GM12878 (cell line): Measurements from ENCODE around the gene GDF11. TPM values are rescaled to one million over a fixed set of nuclear protein-coding genes. Genes with fewer than 3 reads are reported as not detected.

Experiments
- ATAC-seq: fragments of 200-7000 bp; cut with Tn5 transposase; 3 replicates; pipeline ENCODE4 v1.9.1; 2020; ENCODE audit warnings: mild to moderate bottlenecking, moderate library complexity
- BruUV-seq: library from RNA; stranded (reverse); fragments of 400-500 nt; replicated peaks from 2 replicates; lab custom pipeline; 2021; lab: Mats Ljungman, UMichigan
- CTCF ChIA-PET: fragments of 300-600 bp; sonication (Branson Sonifier 250); formaldehyde crosslinking; extraction: SDS; loops from one replicate; lab custom pipeline; 2021; ENCODE audit warnings: inconsistent platforms; lab: Yijun Ruan, JAX
- POLR2A ChIA-PET: fragments of 350-600 bp; formaldehyde crosslinking; extraction: SDS; loops from one replicate; lab custom pipeline; 2021; ENCODE audit warnings: inconsistent platforms; lab: Charles Lee
- RAD21 ChIA-PET: fragments of 300-600 bp; sonication (Branson Sonifier 250); formaldehyde crosslinking; loops from one replicate; lab custom pipeline; 2023; ENCODE audit warnings: antibody characterized with exemption; ENCODE audit not compliant: unreplicated experiment; lab: Charles Lee
- SMC1A ChIA-PET: fragments of 300-600 bp; sonication (Branson Sonifier 250); formaldehyde crosslinking; loops from one replicate; lab custom pipeline; 2023; ENCODE audit not compliant: unreplicated experiment, uncharacterized antibody; lab: Charles Lee
- DNase-seq: peaks from one replicate; pipeline ENCODE4 v3.0.0-alpha.2; 2011; ENCODE audit warnings: low read depth, low spot score
- FAIRE-seq: peaks from 3 replicates; lab custom pipeline; 2011; peaks lifted over from hg19 to GRCh38; lab: Jason Lieb, UNC
- H2AFZ ChIP-seq: 2 replicates; pipeline ENCODE4 v1.6.0; 2011; ENCODE audit warnings: low read depth, low read length, control low read depth; ENCODE audit not compliant: control insufficient read depth
- H3K27ac ChIP-seq: 2 replicates; pipeline ENCODE4 v1.5.1; 2011; ENCODE audit warnings: control low read depth; ENCODE audit not compliant: control insufficient read depth, insufficient read depth
- H3K27me3 ChIP-seq, 2 experiments: replicated peaks in 1 of 2; 2 replicates each; pipeline versions ENCODE4 v1.6.0 to v1.6.1; 2011; ENCODE audit warnings: low read length in 1 of 2; ENCODE audit not compliant: control insufficient read depth in 2 of 2, insufficient read depth in 2 of 2
- H3K36me3 ChIP-seq, 2 experiments: 2 replicates each; pipeline ENCODE4 v1.5.1; 2011; ENCODE audit warnings: low read length in 1 of 2; ENCODE audit not compliant: control insufficient read depth in 2 of 2, insufficient read depth in 2 of 2
- H3K4me1 ChIP-seq: 2 replicates; pipeline ENCODE4 v1.6.1; 2011; ENCODE audit warnings: mild to moderate bottlenecking, low read length, moderate library complexity, mixed read lengths; ENCODE audit not compliant: control insufficient read depth, insufficient read depth
- H3K4me2 ChIP-seq: 2 replicates; pipeline ENCODE4 v1.6.0; 2011; ENCODE audit warnings: control low read depth; ENCODE audit not compliant: control insufficient read depth, insufficient read depth
- H3K4me3 ChIP-seq: fragments of 200-600 bp; sonication (generic); 2 replicates; pipeline ENCODE4 v1.5.1; 2016
- H3K79me2 ChIP-seq: 2 replicates; pipeline ENCODE4 v1.6.0; 2011; ENCODE audit warnings: low read length; ENCODE audit not compliant: control insufficient read depth, insufficient read depth
- H3K9ac ChIP-seq: 2 replicates; pipeline ENCODE4 v1.8.0; 2011; ENCODE audit warnings: low read length, control low read depth, mixed read lengths; ENCODE audit not compliant: control insufficient read depth, insufficient read depth
- H3K9me3 ChIP-seq: replicated peaks from 3 replicates; pipeline ENCODE4 v1.5.1; 2011; ENCODE audit warnings: mild to moderate bottlenecking, low read length; ENCODE audit not compliant: control insufficient read depth, insufficient read depth
- H4K20me1 ChIP-seq: 2 replicates; pipeline ENCODE4 v1.6.0; 2011; ENCODE audit not compliant: control insufficient read depth, insufficient read depth
- CREB1 ChIP-seq: IDR thresholded peaks from 2 replicates; pipeline ENCODE4 v1.6.1; 2012; ENCODE audit warnings: low read depth, mild to moderate bottlenecking, inconsistent platforms
- EED ChIP-seq: sonication (generic); IDR thresholded peaks from 2 replicates; pipeline ENCODE4 v1.6.1; 2016; ENCODE audit warnings: antibody characterized with exemption, low read depth
- ETV6 ChIP-seq, 2 experiments: fragments of 450-650 bp in 1 of 2; IDR thresholded peaks in 1 of 2; conservative IDR thresholded peaks in 1 of 2; 2 replicates each; pipeline ENCODE4 v1.6.1; 2014; ENCODE audit warnings: antibody characterized with exemption in 1 of 2, borderline replicate concordance in 1 of 2, low read depth in 1 of 2, mild to moderate bottlenecking in 1 of 2, moderate library complexity in 1 of 2
- IKZF2 ChIP-seq, 2 experiments: fragments of 450-650 bp; IDR thresholded peaks; 2 replicates each; pipeline ENCODE4 v1.6.1; 2017; ENCODE audit warnings: mild to moderate bottlenecking in 2 of 2, moderate library complexity in 2 of 2
- MAX ChIP-seq: IDR thresholded peaks from 2 replicates; pipeline ENCODE4 v1.6.1; 2012; ENCODE audit warnings: low read depth, low read length, improper control_type of control experiment
- MLLT1 ChIP-seq: fragments of 450-650 bp; IDR thresholded peaks from 2 replicates; pipeline ENCODE4 v1.6.1; 2016; ENCODE audit warnings: mild to moderate bottlenecking
- NFYA ChIP-seq: IDR thresholded peaks from 2 replicates; pipeline ENCODE4 v1.6.1; 2011; ENCODE audit warnings: low read depth, mild to moderate bottlenecking, low read length, improper control_type of control experiment, borderline replicate concordance
- PAX5 ChIP-seq: IDR thresholded peaks from 2 replicates; pipeline ENCODE4 v1.6.1; 2011; ENCODE audit warnings: low read depth, low read length, borderline replicate concordance
- POLR2AphosphoS5 ChIP-seq: IDR thresholded peaks from 2 replicates; pipeline ENCODE4 v1.6.1; 2011; ENCODE audit warnings: mild to moderate bottlenecking, low read length, inconsistent platforms
- REST ChIP-seq: IDR thresholded peaks from 2 replicates; pipeline ENCODE4 v1.6.1; 2012; ENCODE audit warnings: mild to moderate bottlenecking, low read depth, low read length
- SREBF1 ChIP-seq: IDR thresholded peaks from 2 replicates; pipeline ENCODE4 v1.6.1; 2012; ENCODE audit warnings: mild to moderate bottlenecking, low read length
- SUZ12 ChIP-seq: fragments of 200-600 bp; sonication (generic); IDR thresholded peaks from one replicate; pipeline ENCODE4 v1.6.1; 2018; ENCODE audit warnings: antibody characterized with exemption, mild to moderate bottlenecking; ENCODE audit not compliant: unreplicated experiment
- ZBTB11 ChIP-seq: fragments of 450-650 bp; formaldehyde crosslinking; IDR thresholded peaks from 2 replicates; pipeline ENCODE4 v1.5.0; 2022; ENCODE audit warnings: mild to moderate bottlenecking, missing genetic modification characterization
- ZNF217 ChIP-seq: fragments of 450-650 bp; IDR thresholded peaks from 2 replicates; pipeline ENCODE4 v1.6.1; 2017; ENCODE audit warnings: antibody characterized with exemption, mild to moderate bottlenecking
- WGBS: methylation state at CpG from one replicate; pipeline ENCODE4 v1.1.6; 2016; ENCODE audit warnings: low lambda C conversion rate; ENCODE audit not compliant: insufficient replicate concordance, insufficient coverage; ENCODE audit errors: missing lambda C conversion rate; 5-methylcytosine and 5-hydroxymethylcytosine counted together
- in situ Hi-C: fragments of 300-500 bp; cut with MboI; formaldehyde crosslinking; loops from 9 replicates; pipeline ENCODE4 v1.14.3; 2018; ENCODE audit warnings: mixed read lengths
- intact Hi-C: fragments of 100-400 bp; cut with micrococcal nuclease; formaldehyde crosslinking; loops from one replicate; pipeline ENCODE4 v1.14.2; 2022; ENCODE audit not compliant: unreplicated experiment
- polyA plus RNA-seq, 11 experiments: library from polyadenylated mRNA; depleted of rRNA in 4 of 11; unstranded in 6 of 11; stranded (reverse) in 5 of 11; fragments of >200 nt; fragmentation: Nextera tagmentation in 4 of 11; fragmentation: Illumina TruSeq in 1 of 11; extraction: Ambion mirVana in 4 of 11; extraction: Trizol in 1 of 11; gene quantifications; 1 replicate in 1 of 11; 2 replicates in 10 of 11; pipeline versions ENCODE4 v1.2.1 to v1.2.3, GENCODE V29; 2011 to 2016; ENCODE audit warnings: inconsistent platforms in 2 of 11, missing spikeins in 2 of 11, low read depth in 1 of 11
- total RNA-seq, 4 experiments: library from RNA; depleted of rRNA in 3 of 4; stranded (reverse); fragments of >200 nt in 3 of 4; fragmentation: Illumina TruSeq in 1 of 4; extraction: Trizol in 1 of 4; gene quantifications; 2 replicates each; pipeline versions ENCODE4 v1.2.1 to v1.2.3, GENCODE V29; 2013 to 2021

GDF11 gene
- total and polyA plus RNA-seq, 10 of the 15 experiments (the other 5 are each of a cell fraction or from before 2014, with no cell fraction given): 0.83 to 15.4 (median 4.3) TPM

- RAD21 ChIA-PET: no interaction called here
- no TSS peak for BruUV-seq
- TF ChIP-seq ZNF217: no peak
- TF ChIP-seq EED: no peak
- no peak for TF ChIP-seq MLLT1
- no peak for TF ChIP-seq SREBF1
- no peak for TF ChIP-seq NFYA
- TF ChIP-seq MAX: no peak
- no peak for TF ChIP-seq ZBTB11 (CRISPR knock-in tag)
- TF ChIP-seq PAX5: no peak
- TF ChIP-seq CREB1: no peak
- no peak for TF ChIP-seq ETV6 (conservative IDR thresholded peaks at IDR 0.05 in 1 of 2, IDR thresholded peaks at IDR 0.05 in 1 of 2; ENCODE audit: borderline replicate concordance in 1 of 2, low read depth in 1 of 2)
- TF ChIP-seq REST: no peak
- TF ChIP-seq IKZF2 (IDR thresholded peaks at IDR 0.05): no peak
- TF ChIP-seq SUZ12: no peak
- TF ChIP-seq POLR2AphosphoS5: no peak
Observed at GRCh38 chr12:55696141-55696540, 46.8 kb upstream of the GDF11 start.

More at GRCh38 chr12:55696141-55696540, 46.8 kb upstream of the GDF11 start:
- H3K27me3 ChIP-seq: no peaks in the 10 kb centered on the region
- H3K36me3 ChIP-seq: no peaks in the 10 kb centered on the region
- FAIRE-seq: no peak
- no peak overlapping the region for H3K4me2 ChIP-seq
- ATAC-seq: no peak
- CTCF ChIA-PET: interaction anchor here (0.8 kb wide), 1 partner anchor 14 kb away, joined by 3 read pairs; no protein-coding TSS in a partner anchor
- intact Hi-C loops (no loop called here), in situ Hi-C loops (no loop called here)
- SMC1A ChIA-PET: no interaction called here
- 46% methylated on average over 6 of the region's 6 CpGs for whole genome bisulfite sequencing
- no peak for DNase-seq
- no peak overlapping the region for H3K27ac ChIP-seq
- H4K20me1 ChIP-seq: no peaks in the 10 kb centered on the region
- H3K79me2 ChIP-seq: no peaks in the 10 kb centered on the region
- H3K4me1 ChIP-seq: no peaks in the 10 kb centered on the region
- H3K9ac ChIP-seq: no peak overlapping the region
- POLR2A ChIA-PET: no interaction called here
- no peak overlapping the region for H3K4me3 ChIP-seq
- no peaks in the 10 kb centered on the region for H3K9me3 ChIP-seq
- H2AFZ ChIP-seq: no peak overlapping the region
